Heart left ventricle (tissue), 16 donors: Measurements from ENCODE around the gene KEL. TPM values are rescaled to one million over a fixed set of nuclear protein-coding genes. Genes with fewer than 3 reads are reported as not detected.

ENCODE experiments used
- ATAC-seq, 4 donors: fragments of 200-7000 bp; cut with Tn5 transposase; one replicate each; pipeline ENCODE4 v1.9.1; 2020 to 2022; ENCODE audit warnings: moderate library complexity in 4 of 4, mild to moderate bottlenecking in 3 of 4, moderate number of reproducible peaks in 1 of 4
- DNase-seq, 5 donors: peaks; one replicate each; pipeline ENCODE4 v3.0.0-alpha.2; 2020
- H3K27ac ChIP-seq, 12 donors: fragments of 200-600 bp; sonication (generic) in 4 of 12; one replicate each; pipeline versions ENCODE4 v1.5.0 to v1.8.0; 2016 to 2022; ENCODE audit warnings: mild to moderate bottlenecking in 2 of 12
- H3K27me3 ChIP-seq, 9 donors: fragments of 200-600 bp; sonication (generic) in 2 of 9; one replicate each; pipeline versions ENCODE4 v1.5.1 to v1.8.0; 2016 to 2022; ENCODE audit warnings: mild to moderate bottlenecking in 3 of 9
- H3K36me3 ChIP-seq, 9 donors: fragments of 200-600 bp; sonication (generic) in 2 of 9; one replicate each; pipeline versions ENCODE4 v1.5.0 to v1.8.0; 2018 to 2022; ENCODE audit warnings: mild to moderate bottlenecking in 2 of 9
- H3K4me1 ChIP-seq, 12 donors: fragments of 200-600 bp; sonication (generic) in 4 of 12; one replicate each; pipeline versions ENCODE4 v1.5.0 to v1.8.0; 2016 to 2022; ENCODE audit warnings: mild to moderate bottlenecking in 3 of 12
- H3K4me3 ChIP-seq, 12 donors: fragments of 200-600 bp; sonication (generic) in 4 of 12; one replicate each; pipeline versions ENCODE4 v1.5.0 to v1.8.0; 2017 to 2022; ENCODE audit warnings: mild to moderate bottlenecking in 9 of 12, moderate library complexity in 4 of 12
- H3K9me3 ChIP-seq, 12 donors: fragments of 200-600 bp; sonication (generic) in 4 of 12; one replicate each; pipeline versions ENCODE4 v1.5.0 to v1.8.0; 2016 to 2022; ENCODE audit warnings: mild to moderate bottlenecking in 1 of 12
- CTCF ChIP-seq, 12 donors: fragments of 200-600 bp; sonication (generic) in 4 of 12; IDR thresholded peaks; one replicate each; pipeline versions ENCODE4 v1.5.0 to v1.8.0; 2018 to 2022; ENCODE audit warnings: antibody characterized with exemption in 12 of 12, mild to moderate bottlenecking in 5 of 12
- POLR2A ChIP-seq, 2 donors: fragments of 450-650 bp; IDR thresholded peaks; one replicate each; pipeline ENCODE4 v1.6.1; 2017; ENCODE audit warnings: antibody characterized with exemption in 2 of 2, mild to moderate bottlenecking in 2 of 2, moderate library complexity in 2 of 2
- WGBS, 4 donors: extraction: QIAGEN DNeasy Blood & Tissue Kit in 2 of 4; methylation state at CpG; one replicate each; pipeline versions ENCODE4 v1.1.5 to v1.1.7; 2013 to 2018; 5-methylcytosine and 5-hydroxymethylcytosine counted together
- intact Hi-C, 10 donors: fragments of 100-400 bp; cut with DNase I; formaldehyde crosslinking; loops; one replicate each; pipeline versions ENCODE4 v1.11.1 to v1.14.2; 2022
- polyA plus RNA-seq, 2 donors: library from polyadenylated mRNA; stranded (reverse); fragments of 200-250 nt; gene quantifications; one replicate each; pipeline ENCODE4 v1.2.3, GENCODE V29; 2013
- total RNA-seq, 9 donors: library from RNA; depleted of rRNA in 2 of 9; stranded (reverse); fragments of >200 nt in 2 of 9; fragmentation: NEBNext Ultra II Directional in 3 of 9; extraction: Animal tissue kit (Norgen Biotek cat#: 25700) in 3 of 9; gene quantifications; one replicate each; pipeline versions ENCODE4 v1.1.0 to v1.2.4, GENCODE V29; 2016 to 2023
- donor health status: ischemic (EF 13 %, LVEDD 7.1; RV severe dilation, severe dysfunction).
- donor health status: healthy with polysubstance abuse.
- donor health status: DM: no; HTN: yes; CAD: no.
- donor health status: DM: no; HTN: no; CAD: no.
- donor health status: ischemic (EF 25% LVEDD 6.9; RV normal size, moderate dysfunction).
- donor health status: ischemic (EF 25% LVEDD 5.7; RV mildly dilated, moderate dysfunction).
- donor health status: healthy.
- donor health status: DM: yes; HTN: yes; CAD: no.
- donor health status: ischemic (EF 35%, LVEDD 5.7; RV mildly dilated, moderate dysfunction).
- donor health status: nonischemic (EF 11% LVEDD 7.7; RV severe dilation, severe dysfunction).
- donor health status: DM: yes; HTN: yes; CAD: no.
- donor health status: PGD.
- donor health status: ischemic (EF 29% LVEDD 5.4; RV normal size, mild dysfunction).
- donor health status: nonischemic (EF 23%, LVEDD 6.1; RV moderate dilation, normal function).

Gene KEL
- total and polyA plus RNA-seq, 11 donors, result 0.17 to 1.8 (median 0.56) TPM; not detected in 4

GRCh38 chr7:142968229-142968628 is 6.1 kb upstream of the KEL start:
- intact Hi-C loops, result no loop called here
- 80 to 87% (median 84%) methylated on average over 4 of the region's 4 CpGs for WGBS, 4 donors
- DNase-seq (no peak), ATAC-seq (no peak)
- H3K4me1 ChIP-seq, result peaks cover 0 to 5% (median 0%) of the 10 kb centered on the region in 12 donors
- no peaks in the 10 kb centered on the region for H3K36me3 ChIP-seq
- peaks cover 0 to 20% (median 0%) of the 10 kb centered on the region in 9 donors for H3K27me3 ChIP-seq
- TF ChIP-seq CTCF (IDR thresholded peaks at IDR 0.05) (no peak), POLR2A (IDR thresholded peaks at IDR 0.05) (no peak)
- no peak overlapping the region for H3K27ac ChIP-seq
- no peaks in the 10 kb centered on the region for H3K9me3 ChIP-seq
- H3K4me3 ChIP-seq, result no peak overlapping the region

GRCh38 chr7:142964502-142965246 is 2.5 kb upstream of the KEL start:
- Histone ChIP-seq H3K4me3 (no peak overlapping the region), H3K9me3 (no peaks in the 10 kb centered on the region), H3K27ac (no peak overlapping the region), H3K27me3 (peaks cover 0 to 24% (median 0%) of the 10 kb centered on the region in 9 donors), H3K4me1 (peaks cover 0 to 5% (median 0%) of the 10 kb centered on the region in 12 donors), H3K36me3 (no peaks in the 10 kb centered on the region)
- TF ChIP-seq POLR2A (IDR thresholded peaks at IDR 0.05) (no peak), CTCF (IDR thresholded peaks at IDR 0.05) (no peak)
- intact Hi-C loops, result no loop called here
- no peak for DNase-seq
- ATAC-seq, result no peak
- WGBS, 4 donors, result 67 to 71% (median 69%) methylated on average over 6 of the region's 6 CpGs

- ATAC-seq (no peak), DNase-seq (no peak)
- Histone ChIP-seq H3K27ac (no peak overlapping the region), H3K9me3 (no peaks in the 10 kb centered on the region), H3K4me3 (no peak overlapping the region), H3K4me1 (peaks cover 0 to under 1% (median 0%) of the 10 kb centered on the region in 12 donors), H3K36me3 (no peaks in the 10 kb centered on the region), H3K27me3 (peaks cover 0 to 24% (median 0%) of the 10 kb centered on the region in 9 donors)
- WGBS, 4 donors, result 87 to 93% (median 88%) methylated on average over 2 of the region's 2 CpGs
- intact Hi-C loops, result no loop called here
- TF ChIP-seq POLR2A (IDR thresholded peaks at IDR 0.05), result no peak
- TF ChIP-seq CTCF (IDR thresholded peaks at IDR 0.05), result no peak
These were observed 1.8 kb upstream of the KEL start for GRCh38 chr7:142963993-142964392.

GRCh38 chr7:142962991-142963390 is 828 bp upstream of the KEL start:
- DNase-seq (no peak), ATAC-seq (no peak)
- Histone ChIP-seq H3K4me3 (no peak overlapping the region), H3K36me3 (no peaks in the 10 kb centered on the region), H3K27me3 (peaks cover 0 to 23% (median 0%) of the 10 kb centered on the region in 9 donors), H3K9me3 (no peaks in the 10 kb centered on the region), H3K4me1 (no peaks in the 10 kb centered on the region), H3K27ac (no peak overlapping the region)
- 26 to 50% (median 32%) methylated on average over 1 of the region's 1 CpG for WGBS, 4 donors
- no peak for TF ChIP-seq POLR2A (IDR thresholded peaks at IDR 0.05)
- TF ChIP-seq CTCF (IDR thresholded peaks at IDR 0.05), result no peak
- intact Hi-C loops, result no loop called here
